GM10847 (cell line): ENCODE results near the gene TOP3A.

ENCODE experiments used
- POLR2A ChIP-seq: IDR thresholded peaks from 2 replicates; pipeline ENCODE4 v1.6.1; 2011; ENCODE audit not compliant: insufficient read length; ENCODE audit errors: extremely low read depth

Gene TOP3A

DNA sequence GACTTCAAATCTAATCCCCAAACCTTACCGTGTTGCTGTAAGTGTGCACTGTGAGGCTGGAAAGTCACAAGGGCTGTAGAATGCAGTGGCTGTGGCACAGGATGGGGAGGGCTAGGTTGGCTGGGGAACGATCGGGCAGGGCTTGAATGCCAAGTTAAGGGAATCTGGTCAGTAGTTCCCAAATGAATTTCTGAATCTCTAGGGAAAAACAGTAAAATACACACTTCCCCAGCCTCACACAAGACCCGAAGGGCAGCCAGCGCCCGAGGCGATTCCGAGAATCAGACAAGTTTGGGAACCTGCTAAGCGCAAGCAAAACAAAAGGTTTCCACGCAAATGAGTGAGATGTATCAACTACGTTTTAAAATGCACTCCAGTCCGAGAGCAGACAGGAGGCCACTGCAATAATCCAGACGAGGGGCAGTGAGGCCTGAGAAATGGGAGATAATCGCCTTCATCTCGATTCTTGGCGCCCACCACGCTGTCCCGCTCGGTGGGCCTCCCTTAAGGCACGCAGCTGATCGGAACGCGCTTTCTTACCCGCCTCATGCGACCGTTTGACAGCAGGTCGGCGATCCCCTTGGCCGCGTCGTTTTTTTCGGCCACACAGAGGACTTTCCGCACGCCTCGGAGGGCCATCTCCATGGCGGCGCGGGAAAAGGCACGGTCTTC, 599 bp downstream of the TOP3A start:
- no peak for TF ChIP-seq POLR2A

DNA sequence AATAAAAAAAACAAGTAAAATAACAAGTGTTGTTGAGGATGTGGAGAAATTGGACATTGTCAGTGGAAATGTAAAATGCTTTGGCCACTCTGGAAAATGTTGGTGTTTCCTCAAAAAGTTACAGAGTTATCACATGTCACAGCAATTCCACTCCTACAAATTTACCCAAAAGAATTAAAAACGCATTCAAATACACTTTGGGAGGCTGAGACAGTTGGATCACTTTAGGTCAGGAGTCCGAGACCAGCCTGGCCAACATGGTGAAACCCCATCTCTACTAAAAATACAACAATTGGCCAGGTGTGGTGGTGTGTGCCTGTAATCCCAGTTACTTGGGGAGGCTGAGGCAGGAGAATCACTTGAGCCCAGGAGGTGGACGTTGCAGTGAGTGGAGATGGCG, 5.6 kb downstream of the TOP3A start:
- TF ChIP-seq POLR2A = no peak

DNA sequence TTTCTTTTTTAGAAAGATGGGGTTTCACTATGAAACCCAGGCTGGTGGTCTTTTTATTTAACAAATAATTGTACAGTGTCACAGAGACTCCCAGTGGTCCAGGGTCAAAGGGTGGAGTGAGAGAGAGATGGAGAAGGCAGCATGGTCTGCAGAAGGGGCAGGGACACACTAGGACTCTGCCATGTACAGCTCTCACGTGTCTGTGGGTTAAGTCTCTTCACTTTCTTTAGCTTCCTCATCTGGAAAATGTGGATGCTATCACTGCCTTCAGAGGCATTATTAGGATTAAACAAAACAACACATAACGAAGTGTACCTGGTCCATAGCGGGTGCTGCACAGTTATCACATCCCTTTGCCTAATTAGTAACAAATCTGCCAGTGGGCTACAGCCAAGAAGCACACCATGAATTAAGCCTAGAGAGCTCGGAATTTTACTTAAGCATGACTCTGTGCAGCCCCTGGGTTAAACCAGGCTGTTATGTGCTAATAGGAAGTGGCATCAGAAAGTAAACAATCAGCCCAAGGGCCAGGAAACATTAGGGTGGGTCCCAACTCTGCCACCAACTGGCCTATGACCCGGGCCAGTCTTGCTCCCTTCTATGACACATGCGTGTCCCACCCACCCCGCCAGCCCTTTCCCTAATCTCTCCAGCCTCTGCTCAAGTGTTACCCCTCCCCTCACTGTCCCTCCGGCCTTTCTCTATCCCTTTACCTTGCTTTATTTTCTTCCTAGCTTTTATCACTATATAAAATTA, 13.9 kb downstream of the TOP3A start:
- TF ChIP-seq POLR2A = no peak

DNA sequence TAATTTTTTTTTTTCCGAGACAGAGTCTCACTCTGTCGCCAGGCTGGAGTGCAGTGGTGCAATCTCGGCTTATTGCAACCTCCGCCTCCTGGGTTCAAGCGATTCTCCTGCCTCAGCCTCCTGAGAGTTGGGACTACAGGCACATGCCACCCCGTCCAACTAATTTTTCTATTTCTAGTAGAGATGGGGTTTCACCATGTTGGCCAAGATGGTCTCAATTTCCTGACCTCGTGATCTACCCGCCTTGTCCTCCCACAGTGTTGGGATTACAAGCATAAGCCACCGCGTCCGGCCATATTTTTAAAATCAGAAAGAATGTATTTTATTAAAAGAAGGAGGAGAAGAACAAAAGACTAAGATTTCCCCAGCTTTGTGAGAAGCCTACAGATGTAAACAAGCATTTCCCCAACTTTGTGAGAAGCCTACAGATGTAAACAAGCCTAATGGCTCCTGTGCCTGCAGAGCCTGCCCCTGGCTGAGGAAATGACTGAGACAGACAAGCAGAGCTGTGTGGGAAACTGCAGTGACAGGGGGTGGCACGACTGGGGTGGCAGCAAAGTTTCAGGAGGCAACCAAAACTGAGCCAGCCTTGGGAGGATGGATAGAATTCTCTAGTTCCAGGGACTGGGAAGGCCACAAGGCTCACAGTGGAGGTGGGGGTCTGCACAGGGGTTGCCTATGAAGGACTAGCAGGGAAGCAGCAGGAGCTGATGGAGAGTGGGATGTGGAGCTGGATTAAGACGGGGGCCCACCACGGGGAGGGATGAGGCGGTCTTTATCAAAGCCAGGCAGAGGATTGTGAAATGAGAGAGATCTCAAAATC, 22.9 kb downstream of the TOP3A start:
- no peak for TF ChIP-seq POLR2A

DNA sequence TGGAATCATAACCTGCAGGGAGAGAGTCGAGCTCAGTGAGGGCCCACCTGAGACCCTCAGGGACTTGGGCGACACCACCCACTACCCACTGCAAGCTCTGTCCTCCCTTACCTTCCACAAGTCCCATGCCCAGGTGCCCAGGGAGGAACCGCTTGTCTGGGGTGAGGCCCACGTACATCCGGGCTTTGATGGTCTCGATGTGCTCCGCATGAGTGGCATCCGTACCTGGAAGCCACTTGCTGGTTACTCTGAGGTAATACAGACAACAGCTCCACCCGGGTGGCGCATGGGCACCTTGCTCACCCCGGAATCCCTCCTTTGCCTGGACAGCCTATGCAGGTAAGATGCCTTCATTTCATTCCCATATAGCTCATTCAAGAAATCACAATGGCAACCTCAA, 29.5 kb downstream of the TOP3A start:
- TF ChIP-seq POLR2A = no peak

DNA sequence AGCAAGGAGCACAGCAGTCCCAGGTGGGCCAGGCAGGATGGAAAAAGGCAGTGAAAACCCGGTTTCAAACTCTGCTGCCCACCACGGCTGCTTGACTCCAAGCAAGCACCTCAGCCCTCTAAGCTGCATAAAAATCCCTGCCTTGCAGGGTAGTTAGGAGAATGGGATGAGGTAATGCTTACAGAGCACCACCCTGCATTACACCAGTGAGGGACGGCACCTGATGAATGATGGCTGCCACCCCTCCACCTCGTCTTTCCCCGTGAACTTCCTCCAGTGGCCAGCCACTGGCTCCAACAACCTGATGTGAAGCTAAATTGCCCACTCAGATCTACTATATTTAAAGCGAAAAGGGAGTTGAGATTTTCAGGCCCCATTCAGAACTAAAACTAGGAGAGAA, 33.0 kb downstream of the TOP3A start:
- TF ChIP-seq POLR2A = no peak

DNA sequence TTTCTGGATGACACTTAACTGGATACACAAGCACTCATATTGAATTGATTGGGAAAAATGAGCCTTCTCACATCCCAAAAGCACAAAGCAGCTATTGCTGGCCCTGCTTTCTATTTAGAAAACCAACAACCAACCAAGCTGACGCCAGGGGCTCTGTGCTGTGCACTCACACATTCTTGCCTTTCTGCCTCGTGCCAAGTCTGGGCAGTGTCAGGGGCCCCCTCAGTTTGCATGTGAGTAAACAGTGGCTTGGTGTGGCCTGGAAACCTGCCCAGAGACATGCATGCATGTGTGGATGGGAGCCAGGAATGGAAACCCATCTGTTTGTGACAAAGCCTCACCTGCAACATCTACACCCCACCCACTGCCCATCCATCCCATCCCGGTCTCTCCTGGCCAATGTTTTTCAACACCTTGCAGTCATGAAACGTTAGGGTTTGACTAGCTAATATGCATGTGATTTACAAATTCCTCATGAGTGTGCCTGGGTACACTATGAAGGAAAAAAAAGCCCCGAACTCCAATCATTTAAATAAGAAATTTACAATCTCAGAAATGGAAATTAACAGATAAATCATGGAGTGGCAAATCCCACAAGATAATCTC, 33.9 kb downstream of the TOP3A start:
- no peak for TF ChIP-seq POLR2A

DNA sequence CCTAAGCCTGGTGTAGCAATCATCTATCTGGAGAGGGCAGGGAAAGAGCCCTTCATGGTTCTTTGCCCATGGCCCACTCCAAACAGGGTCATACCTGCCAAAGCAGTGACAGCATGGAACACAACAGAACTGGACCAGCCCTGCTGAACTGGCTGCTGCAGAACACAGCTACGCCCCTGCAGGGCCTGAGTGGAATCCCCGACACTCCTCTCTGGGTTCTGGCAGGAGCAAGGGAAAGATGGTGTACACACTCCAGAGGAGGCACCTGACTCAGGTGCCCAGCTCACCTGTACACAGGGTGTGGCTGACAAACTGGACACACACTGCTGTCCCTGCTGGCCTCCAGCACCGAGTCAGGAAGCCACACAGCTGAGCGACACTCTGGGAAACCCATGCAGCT, 34.5 kb downstream of the TOP3A start:
- no peak for TF ChIP-seq POLR2A

DNA sequence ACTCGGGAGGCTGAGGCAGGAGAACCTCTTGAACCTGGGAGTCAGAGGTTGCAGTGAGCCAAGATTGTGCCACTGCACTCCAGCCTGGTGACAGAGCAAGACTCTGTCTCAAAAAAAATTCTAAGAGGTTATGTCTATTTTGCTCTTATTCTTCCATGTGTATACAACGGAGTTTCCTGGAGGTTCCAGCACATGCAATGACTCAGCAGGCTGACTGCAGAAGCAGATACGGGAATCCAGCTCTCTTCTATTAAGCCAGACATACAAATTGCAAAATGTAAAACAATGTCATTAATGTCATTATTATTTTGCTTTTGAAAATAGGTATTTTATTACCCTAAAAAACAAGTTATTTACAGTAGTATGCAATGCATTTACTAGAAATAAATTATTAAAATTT, 35.9 kb downstream of the TOP3A start:
- TF ChIP-seq POLR2A = no peak

DNA sequence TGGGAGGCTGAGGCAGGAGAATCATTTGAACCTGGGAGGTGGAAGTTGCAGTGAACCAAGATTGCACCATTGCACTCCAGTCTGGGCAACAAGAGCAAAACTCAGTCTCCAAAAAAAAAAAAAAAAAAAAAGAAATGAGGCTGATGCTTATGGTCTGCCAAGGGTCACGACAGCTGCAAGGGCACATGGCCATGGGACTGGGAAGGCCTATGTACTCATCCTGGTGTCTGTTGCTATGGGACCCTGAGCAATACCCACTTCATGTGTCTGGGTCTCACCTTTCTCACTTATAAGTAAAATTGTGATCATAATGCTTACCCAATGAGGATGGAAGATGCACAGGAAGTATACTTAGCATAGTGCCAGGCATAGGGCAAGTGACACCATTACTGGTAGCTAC, 37.7 kb downstream of the TOP3A start:
- no peak for TF ChIP-seq POLR2A

DNA sequence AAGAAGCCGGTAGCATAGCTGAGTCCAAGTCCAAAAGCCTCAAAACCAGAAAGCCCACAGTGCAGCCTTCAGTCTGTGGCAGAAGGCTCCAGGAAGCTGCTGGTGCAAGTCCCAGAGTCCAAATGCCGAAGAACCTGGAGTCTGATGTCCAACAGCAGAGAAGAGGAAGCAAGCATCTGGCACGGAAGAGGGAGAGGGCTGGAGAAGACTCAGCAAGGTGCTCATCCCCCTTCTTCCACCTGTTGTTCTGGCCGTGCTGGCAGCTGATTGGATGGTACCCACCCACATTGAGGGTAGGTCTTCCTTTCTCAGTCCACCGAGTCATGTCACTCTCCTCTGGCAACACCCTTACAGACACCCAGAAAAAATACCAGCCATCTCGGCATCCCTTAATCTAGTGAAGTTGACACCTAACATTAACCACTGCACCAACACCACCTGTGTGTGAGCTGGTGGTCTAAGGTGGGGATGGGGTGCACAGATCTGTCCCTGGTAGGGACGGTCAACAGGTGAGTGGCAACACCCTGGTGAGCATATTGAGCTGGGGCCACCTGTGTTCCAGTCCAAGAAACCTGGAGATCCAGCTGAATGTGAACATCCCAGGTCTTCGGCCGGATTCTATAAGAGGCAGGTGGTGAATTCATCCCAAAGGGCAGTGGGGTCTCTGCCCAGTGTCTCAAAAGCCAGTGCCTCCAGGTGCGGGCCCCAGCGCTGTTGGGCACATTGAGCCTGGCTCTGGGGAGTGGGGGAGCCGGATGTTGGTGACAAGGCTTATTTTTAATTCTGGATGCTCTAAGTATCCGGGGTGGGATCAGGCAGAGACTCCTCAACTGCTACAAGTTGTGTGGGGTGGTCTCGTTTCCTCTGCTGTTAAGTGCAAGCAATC, 44.5 kb downstream of the TOP3A start:
- no peak for TF ChIP-seq POLR2A

DNA sequence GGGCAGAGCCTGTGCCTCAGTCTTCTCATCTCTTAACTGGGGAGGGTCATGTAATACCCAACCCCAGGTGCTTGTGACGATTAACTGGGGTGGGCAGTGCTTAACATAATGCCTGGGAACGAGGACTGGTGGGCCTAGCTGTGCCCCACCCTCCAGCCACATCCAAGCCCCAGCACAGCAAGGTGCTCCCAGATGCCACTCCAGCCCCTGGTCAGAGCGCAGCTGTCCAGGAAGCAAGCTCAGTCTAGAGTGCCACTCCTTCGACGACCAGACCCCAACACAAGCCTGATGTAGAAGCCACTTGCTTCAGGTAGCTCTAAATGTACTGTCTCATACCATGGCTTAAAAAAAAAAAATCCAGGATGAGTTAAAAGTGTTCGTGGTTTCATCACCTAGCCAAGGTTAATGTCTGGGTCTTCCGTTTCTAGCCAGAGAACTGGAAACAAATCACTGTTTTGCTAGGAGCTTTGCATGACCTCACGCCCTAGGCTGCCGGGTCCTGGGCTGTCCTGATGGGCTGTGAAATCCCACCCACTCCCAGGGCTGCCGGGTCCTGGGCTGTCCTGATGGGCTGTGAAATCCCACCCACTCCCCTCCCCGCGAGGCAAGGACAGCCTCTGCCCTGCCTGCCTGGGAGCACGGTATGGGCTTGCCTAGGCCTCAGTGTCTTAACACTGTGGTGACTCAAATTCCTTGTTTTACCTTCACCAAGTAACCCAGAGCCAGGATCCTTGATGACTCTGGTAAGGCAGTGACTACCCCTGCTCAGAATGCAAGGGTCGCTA, 46.7 kb downstream of the TOP3A start:
- TF ChIP-seq POLR2A = no peak

DNA sequence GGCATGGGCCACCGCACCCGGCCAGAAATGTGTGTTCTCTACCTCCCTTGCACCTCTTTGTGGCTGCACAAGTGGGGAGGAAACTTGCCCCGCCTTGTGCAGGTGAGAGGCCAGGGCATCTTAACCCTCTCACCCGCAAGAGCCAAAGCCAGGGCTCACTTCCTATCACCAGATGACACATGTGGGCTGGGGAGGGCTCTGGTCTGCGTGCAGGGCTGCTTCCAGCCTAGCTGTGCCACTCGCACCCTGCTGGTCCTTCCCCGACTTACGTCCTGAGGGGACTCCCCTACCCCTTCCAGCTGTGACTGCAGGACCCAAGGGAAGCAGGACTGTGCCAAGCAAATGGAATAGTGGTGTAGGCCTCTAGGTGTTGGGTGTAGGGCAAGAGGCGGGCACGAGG, 47.4 kb downstream of the TOP3A start:
- no peak for TF ChIP-seq POLR2A
